Measurements from ENCODE around the gene TCERG1L. TPM values are rescaled to one million over a fixed set of nuclear protein-coding genes. Genes with fewer than 3 reads are reported as not detected.

Gene TCERG1L
- total RNA-seq, 2 donors from 2014 or later, result 0.05 TPM; not detected in 1

DNA sequence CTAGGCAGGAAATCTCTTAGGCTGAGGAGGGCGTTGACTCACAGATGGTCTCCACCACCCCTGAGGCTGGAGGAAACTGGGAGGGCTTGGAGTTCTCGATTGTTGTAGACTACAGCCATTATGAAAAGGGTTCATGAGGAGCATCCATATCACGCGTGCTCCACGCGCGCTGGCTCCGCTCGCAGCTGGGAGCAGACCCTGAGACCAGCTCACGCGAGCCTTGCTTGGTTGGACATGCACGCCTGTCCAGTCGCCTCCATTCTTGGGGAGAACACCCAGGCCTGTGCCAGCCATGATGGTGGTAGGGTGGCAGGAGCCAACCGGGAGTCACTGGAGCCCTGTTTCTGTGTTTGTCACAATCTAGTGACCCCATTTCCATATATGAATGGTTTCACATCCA is 139.1 kb downstream of the TCERG1L start:
- no peak for ATAC-seq (replicated peaks)
- H3K27me3 Mint-ChIP-seq, result no peaks in the 10 kb centered on the region
- H3K36me3 Mint-ChIP-seq (ENCODE audit: low read depth), result no peaks in the 10 kb centered on the region
- peaks cover 4% of the 10 kb centered on the region for H3K9me3 Mint-ChIP-seq
- no peaks in the 10 kb centered on the region for H3K4me1 Mint-ChIP-seq
- H3K27ac Mint-ChIP-seq, result no peak overlapping the region
- no peak overlapping the region for H3K4me3 Mint-ChIP-seq

DNA sequence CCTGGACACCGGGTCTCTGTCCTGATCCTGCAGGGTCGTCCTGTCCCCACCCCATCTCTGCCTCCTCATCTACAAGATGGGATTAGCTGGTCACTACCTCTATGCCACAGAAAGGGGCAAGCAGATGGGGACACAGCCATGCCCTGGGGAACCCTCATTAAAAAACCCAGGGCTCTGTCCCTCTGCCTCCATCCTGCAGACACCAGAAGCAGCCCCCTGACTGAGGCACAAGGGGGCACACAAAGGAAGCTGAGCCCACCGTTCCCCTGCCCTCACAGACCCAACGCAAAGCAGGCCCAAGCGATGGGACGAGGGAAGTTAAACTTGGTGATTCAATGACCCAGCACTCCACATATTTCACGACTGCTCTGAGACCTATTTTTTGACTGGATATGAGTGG is 142.4 kb downstream of the TCERG1L start:
- H3K27me3 Mint-ChIP-seq, result no peaks in the 10 kb centered on the region
- ATAC-seq (replicated peaks), result no peak
- H3K4me1 Mint-ChIP-seq, result no peaks in the 10 kb centered on the region
- H3K36me3 Mint-ChIP-seq (ENCODE audit: low read depth), result no peaks in the 10 kb centered on the region
- H3K27ac Mint-ChIP-seq, result no peak overlapping the region
- H3K9me3 Mint-ChIP-seq, result no peaks in the 10 kb centered on the region
- H3K4me3 Mint-ChIP-seq, result no peak overlapping the region

DNA sequence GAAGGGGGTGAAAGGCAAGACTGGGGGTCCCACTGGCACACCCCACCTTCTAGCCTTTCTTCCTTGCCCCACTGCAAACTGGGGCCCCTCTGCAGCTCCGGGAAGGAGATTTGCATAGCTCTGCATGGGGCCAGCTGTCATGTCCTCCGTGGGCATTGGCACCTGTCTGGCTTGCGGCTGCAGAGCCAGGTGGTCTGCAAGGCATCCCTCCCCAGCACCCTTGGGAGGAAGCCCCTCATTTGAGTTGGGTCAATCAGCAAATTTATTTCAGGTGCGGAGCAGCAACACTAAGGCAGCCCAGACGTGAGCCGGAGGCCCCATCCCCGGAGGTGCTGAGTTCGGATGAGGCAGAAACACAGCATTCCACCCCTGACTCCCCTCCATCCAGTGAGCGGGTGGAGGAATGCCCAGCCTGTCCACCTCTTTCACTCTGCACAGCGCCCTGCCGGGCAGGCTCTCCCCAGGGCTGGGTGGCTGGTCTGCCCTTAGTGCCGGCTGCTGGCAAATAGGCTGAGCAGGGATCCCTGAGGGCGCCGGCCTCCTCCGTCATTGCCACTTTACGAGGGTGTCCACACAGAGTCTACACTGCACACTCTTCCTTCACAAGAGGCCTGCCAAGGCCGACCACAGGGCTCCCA is 143.2 kb downstream of the TCERG1L start:
- ATAC-seq (replicated peaks), result no peak
- Mint-ChIP-seq H3K36me3 (ENCODE audit: low read depth) (no peaks in the 10 kb centered on the region), H3K9me3 (no peaks in the 10 kb centered on the region), H3K27me3 (no peaks in the 10 kb centered on the region), H3K27ac (no peak overlapping the region), H3K4me1 (no peaks in the 10 kb centered on the region), H3K4me3 (no peak overlapping the region)

DNA sequence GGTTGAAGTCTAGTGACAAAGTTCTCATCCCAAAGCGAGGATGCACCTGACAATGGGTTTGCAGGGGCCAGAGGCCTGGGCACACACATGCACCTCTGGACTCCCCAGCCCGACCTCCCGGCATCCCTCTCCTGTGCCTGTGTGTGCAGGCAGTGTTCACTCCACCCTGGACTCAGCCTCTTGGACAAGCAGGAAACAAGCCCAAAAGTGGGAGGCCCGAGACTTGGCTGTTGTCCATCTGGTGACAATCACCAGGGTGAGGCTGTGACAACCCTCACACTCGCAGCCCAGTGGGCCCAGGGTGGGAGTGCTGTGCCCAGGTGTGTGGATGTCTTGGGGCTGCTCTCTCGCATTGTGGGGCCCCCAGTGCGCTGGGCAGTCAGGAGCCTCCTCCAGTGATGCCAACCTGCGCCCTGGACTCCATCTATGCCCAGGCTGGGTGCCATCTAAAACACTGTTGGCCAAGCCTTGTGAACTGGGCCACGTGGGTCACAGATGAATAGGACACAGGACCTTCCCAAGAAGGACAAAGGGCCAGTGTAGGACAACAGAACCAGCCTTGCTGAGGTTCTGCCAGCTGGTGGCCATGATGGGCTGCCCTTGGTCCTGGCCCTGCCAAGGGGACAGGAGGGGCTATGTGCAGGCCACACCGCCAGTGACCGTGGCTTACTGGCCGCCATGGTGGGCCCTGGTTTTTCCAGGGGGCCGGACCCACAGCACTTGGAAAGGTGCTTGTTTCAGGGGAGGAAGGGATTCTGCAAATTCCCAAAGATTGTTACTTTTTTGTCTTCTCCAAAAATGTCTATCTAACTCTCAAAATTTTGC is 144.3 kb downstream of the TCERG1L start:
- Mint-ChIP-seq H3K4me1 (no peaks in the 10 kb centered on the region), H3K36me3 (ENCODE audit: low read depth) (no peaks in the 10 kb centered on the region), H3K9me3 (no peaks in the 10 kb centered on the region), H3K27ac (no peak overlapping the region), H3K27me3 (no peaks in the 10 kb centered on the region), H3K4me3 (no peak overlapping the region)
- ATAC-seq (replicated peaks), result no peak

DNA sequence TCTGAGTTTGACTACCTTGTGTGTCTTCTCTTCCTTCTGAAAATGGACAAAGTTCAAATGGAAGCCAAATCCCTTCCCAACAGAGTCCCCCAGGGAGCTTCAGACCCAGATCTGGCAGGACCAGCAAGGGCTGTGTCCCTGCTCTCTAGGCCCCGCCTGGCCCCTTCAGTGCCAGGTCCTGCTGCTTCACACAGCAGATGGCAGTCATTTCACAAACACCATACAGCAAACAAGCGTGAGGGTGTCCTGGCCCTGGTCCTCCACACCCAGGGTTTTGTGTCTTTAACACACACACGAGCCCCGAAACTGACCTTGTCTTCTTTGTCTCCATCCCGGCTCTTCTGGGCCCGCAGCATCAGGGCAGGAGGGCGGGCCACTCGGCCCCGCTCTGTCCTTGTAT is 145.0 kb downstream of the TCERG1L start:
- no peak for ATAC-seq (replicated peaks)
- no peak overlapping the region for H3K27ac Mint-ChIP-seq
- H3K27me3 Mint-ChIP-seq, result no peaks in the 10 kb centered on the region
- H3K4me1 Mint-ChIP-seq, result no peaks in the 10 kb centered on the region
- no peaks in the 10 kb centered on the region for H3K9me3 Mint-ChIP-seq
- no peaks in the 10 kb centered on the region for H3K36me3 Mint-ChIP-seq (ENCODE audit: low read depth)
- H3K4me3 Mint-ChIP-seq, result no peak overlapping the region

DNA sequence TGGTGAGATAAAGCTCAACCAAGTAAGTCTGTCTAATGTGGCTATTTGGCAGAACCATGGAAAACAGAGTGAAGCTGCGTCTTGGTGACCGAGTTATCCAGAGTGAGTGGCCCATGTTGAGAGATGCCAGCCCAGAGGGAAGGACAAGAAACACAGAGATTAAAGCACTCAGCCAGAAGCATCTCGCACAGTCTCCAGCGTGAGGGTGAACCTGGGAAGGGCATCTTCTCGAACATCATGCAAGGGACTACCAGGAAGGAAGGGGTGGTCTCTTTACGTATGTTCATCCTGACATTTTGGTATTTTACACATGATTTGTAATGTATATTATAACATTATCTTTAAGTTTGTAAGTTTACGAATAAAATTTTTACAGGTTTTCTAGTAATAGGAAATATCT is 146.4 kb downstream of the TCERG1L start:
- no peaks in the 10 kb centered on the region for H3K4me1 Mint-ChIP-seq
- H3K9me3 Mint-ChIP-seq, result no peaks in the 10 kb centered on the region
- H3K36me3 Mint-ChIP-seq (ENCODE audit: low read depth), result no peaks in the 10 kb centered on the region
- ATAC-seq (replicated peaks), result no peak
- no peaks in the 10 kb centered on the region for H3K27me3 Mint-ChIP-seq
- H3K4me3 Mint-ChIP-seq, result no peak overlapping the region
- H3K27ac Mint-ChIP-seq, result no peak overlapping the region

DNA sequence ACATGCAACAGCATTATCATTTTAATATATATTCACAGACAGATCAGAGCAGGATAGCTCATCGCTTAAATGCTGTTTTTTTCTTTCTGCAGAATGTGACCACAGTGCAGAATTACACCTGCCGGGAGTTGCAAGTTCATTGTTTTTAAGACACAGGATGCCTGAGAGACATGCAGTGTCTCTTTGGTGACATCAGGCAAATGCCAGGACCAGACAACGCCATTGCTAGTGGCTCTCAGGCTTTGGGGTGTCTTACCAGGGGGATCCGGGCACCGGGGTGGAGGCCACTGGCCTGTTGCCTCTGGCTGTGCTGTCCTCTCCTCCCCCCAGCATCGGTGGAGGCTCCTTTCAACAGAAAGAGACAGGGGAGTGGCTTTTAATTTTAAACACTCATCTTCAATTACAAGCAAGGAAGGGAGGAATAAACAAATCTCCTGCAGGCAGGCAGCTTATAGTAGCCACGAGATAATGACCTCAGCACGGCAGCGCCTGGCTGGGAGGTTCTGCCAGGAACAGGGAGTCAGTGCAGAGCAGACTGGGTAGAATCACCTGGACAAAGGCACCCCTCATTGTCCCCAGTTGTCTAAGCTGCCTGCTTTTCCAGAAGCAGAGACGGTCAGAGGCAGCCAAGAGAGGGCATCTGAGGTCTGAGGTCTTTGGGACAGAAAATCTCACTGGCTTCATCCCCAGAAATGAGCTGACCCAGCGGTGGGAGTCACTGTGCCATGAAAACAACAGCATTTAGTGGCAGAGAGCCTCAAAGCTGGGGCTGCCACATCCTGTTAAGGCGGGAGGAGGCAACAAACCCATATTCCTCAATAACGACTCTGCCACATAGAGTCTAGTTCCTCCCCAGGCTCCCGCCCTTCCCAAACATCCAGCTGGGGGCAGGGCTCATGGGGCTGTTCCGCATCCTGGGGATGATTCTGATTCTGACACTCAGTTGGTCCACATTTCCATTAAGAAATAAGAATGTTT is 148.4 kb downstream of the TCERG1L start:
- no peak for ATAC-seq (replicated peaks)
- no peaks in the 10 kb centered on the region for H3K4me1 Mint-ChIP-seq
- no peak overlapping the region for H3K27ac Mint-ChIP-seq
- H3K27me3 Mint-ChIP-seq, result no peaks in the 10 kb centered on the region
- no peaks in the 10 kb centered on the region for H3K9me3 Mint-ChIP-seq
- H3K36me3 Mint-ChIP-seq (ENCODE audit: low read depth), result no peaks in the 10 kb centered on the region
- H3K4me3 Mint-ChIP-seq, result no peak overlapping the region

DNA sequence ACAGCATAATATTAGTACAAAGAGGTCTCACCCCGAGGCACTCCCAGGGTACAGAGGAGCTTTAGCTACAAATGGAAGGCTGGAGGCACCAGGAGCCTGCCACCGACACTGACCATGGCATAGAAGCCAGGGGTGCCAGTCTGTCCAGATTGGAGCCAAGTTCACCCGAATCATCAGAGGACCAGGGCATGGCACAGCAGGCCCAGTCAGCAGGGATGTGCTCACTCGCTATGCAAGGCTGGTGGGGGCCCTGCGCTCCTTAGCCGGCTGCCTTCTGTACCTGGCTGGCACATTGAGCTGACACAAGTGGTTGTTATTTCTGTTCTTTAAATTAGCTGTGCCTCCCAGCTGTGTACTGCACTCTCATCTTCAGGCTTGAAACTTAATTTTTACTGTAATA is 149.3 kb downstream of the TCERG1L start:
- H3K27ac Mint-ChIP-seq, result no peak overlapping the region
- no peaks in the 10 kb centered on the region for H3K4me1 Mint-ChIP-seq
- H3K4me3 Mint-ChIP-seq, result no peak overlapping the region
- H3K36me3 Mint-ChIP-seq (ENCODE audit: low read depth), result no peaks in the 10 kb centered on the region
- ATAC-seq (replicated peaks), result no peak
- no peaks in the 10 kb centered on the region for H3K9me3 Mint-ChIP-seq
- H3K27me3 Mint-ChIP-seq, result no peaks in the 10 kb centered on the region

DNA sequence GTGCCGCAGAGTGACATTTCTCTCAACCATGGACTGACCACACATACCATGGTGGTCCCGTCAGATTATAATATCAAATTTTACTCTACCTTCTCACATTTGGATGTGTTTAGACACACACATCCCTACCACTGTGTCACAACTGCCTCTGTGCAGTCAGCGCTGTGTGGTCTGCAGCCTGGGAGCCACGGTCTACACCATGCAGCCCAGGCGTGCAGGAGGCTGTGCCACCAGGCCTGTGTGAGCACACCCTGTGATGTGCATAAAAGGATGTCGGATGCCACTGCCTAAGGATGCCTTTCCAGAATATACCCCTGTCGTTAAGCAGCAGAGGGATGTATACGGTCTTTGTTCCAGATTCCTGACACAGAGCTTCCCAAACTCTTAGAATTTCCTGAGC is 150.4 kb downstream of the TCERG1L start:
- no peaks in the 10 kb centered on the region for H3K27me3 Mint-ChIP-seq
- no peaks in the 10 kb centered on the region for H3K9me3 Mint-ChIP-seq
- H3K4me3 Mint-ChIP-seq, result no peak overlapping the region
- no peak for ATAC-seq (replicated peaks)
- H3K36me3 Mint-ChIP-seq (ENCODE audit: low read depth), result no peaks in the 10 kb centered on the region
- no peak overlapping the region for H3K27ac Mint-ChIP-seq
- no peaks in the 10 kb centered on the region for H3K4me1 Mint-ChIP-seq

DNA sequence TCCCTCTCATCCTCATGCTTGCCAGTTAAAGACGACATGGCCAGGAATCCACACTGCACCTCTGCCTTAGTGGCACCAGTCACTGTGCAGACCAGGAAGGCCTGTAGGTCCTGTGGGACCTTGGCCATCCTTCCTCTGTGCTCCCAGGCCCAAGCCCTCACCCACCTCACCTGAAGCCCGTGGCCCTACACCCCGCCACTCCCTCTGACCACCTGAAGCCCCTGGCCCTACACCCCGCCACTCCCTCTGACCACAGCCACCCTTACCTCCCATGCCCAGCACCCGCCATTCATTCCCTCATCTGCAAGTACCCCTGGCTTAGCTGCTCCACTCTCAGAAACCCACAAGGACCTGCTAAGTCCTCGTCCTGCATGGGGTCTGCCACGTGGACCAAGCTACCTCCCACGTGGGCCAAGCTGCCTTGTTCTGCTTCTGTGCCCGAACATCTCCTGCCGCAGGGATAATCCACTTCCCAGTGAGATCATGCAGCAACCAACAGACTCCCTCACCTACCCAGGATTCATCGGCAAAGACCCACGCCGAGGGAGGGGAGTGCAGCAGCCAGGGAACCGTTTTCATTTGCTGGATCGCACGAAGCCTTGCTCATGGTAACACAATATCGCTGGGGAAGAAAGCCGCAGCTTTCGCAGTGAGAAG is 151.2 kb downstream of the TCERG1L start:
- Mint-ChIP-seq H3K27ac (no peak overlapping the region), H3K4me3 (no peak overlapping the region), H3K4me1 (no peaks in the 10 kb centered on the region), H3K9me3 (no peaks in the 10 kb centered on the region), H3K36me3 (ENCODE audit: low read depth) (no peaks in the 10 kb centered on the region), H3K27me3 (no peaks in the 10 kb centered on the region)
- ATAC-seq (replicated peaks), result no peak

DNA sequence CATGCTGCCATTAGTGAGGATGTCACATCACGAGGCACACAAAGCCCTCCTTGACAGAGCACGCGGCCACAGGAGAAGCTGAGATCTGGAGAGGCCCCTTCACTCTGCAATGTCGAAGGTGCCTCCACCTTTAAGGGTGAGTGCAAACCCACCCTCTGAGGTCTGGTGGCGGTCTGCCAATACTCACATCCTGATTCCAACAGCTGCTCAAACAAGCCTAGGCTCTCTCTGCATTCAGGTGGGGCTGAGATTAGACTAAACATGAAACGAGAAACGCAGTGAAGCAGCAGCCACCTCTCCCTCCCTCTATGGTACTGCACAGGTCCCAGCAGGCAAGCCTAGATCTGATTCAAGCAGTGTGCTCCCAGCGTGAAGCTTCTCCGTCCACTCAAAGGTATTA is 151.8 kb downstream of the TCERG1L start:
- H3K4me3 Mint-ChIP-seq, result no peak overlapping the region
- no peak overlapping the region for H3K27ac Mint-ChIP-seq
- H3K27me3 Mint-ChIP-seq, result no peaks in the 10 kb centered on the region
- H3K4me1 Mint-ChIP-seq, result no peaks in the 10 kb centered on the region
- no peak for ATAC-seq (replicated peaks)
- H3K36me3 Mint-ChIP-seq (ENCODE audit: low read depth), result no peaks in the 10 kb centered on the region
- H3K9me3 Mint-ChIP-seq, result no peaks in the 10 kb centered on the region

DNA sequence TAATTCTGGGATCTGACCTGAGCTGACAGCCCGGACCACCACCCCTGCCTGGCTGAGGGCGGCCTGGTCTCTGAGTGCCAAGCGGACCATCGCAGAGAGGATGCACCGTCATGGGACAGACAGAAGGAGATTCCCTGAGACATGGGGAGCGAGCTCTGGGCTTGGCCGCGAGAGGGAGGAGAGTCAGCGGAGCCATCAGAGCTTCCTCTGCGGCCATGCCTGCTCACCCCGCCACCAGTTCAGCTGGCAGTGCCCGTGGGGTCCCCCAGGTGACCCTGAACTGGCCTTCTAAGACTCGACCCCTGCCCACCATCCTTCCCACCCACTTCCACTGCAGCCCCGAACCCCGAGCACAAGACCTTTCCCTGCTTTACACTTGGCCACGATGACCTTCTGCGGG is 152.8 kb downstream of the TCERG1L start:
- Mint-ChIP-seq H3K27me3 (no peaks in the 10 kb centered on the region), H3K36me3 (ENCODE audit: low read depth) (no peaks in the 10 kb centered on the region), H3K27ac (no peak overlapping the region), H3K4me1 (no peaks in the 10 kb centered on the region), H3K9me3 (no peaks in the 10 kb centered on the region), H3K4me3 (no peak overlapping the region)
- no peak for ATAC-seq (replicated peaks)

DNA sequence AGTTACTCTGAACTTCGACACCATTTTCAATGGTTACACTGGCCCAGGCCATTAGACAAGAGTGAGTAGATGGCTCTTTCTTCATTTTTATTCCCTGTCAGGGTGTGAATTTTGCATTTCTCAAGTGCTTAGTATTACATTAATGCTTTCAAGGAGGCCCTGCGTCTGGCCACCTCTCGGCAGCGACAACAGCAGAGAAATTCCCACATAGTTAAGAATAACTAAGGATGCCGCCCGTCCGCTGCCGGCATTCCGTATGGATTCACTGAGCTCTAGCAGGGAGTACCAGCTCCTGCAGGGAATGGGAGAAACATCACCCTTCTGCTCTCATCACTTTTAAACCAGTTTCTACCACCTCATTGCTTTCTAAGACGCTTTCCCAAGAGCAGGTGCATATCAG is 153.6 kb downstream of the TCERG1L start:
- no peaks in the 10 kb centered on the region for H3K4me1 Mint-ChIP-seq
- ATAC-seq (replicated peaks), result no peak
- H3K27me3 Mint-ChIP-seq, result no peaks in the 10 kb centered on the region
- H3K9me3 Mint-ChIP-seq, result peaks cover under 1% of the 10 kb centered on the region
- H3K36me3 Mint-ChIP-seq (ENCODE audit: low read depth), result no peaks in the 10 kb centered on the region
- no peak overlapping the region for H3K27ac Mint-ChIP-seq
- no peak overlapping the region for H3K4me3 Mint-ChIP-seq

DNA sequence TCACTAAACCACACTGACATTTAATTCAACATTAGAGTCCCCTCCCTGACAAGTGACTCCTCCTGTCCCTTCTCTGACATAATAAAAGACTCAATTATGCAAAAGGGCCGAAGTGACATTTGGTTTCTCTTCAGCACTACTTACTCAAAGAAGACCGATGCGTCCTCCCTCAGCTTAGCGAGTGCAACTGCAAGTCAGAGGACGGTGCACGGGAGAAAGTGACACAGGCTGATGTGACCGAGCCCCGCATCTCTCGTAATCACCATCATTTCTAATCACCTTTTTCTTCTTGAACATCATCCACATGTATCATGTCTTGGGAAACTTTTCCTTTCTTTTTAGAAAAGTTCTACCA is 155.7 kb downstream of the TCERG1L start:
- no peak overlapping the region for H3K4me3 Mint-ChIP-seq
- H3K9me3 Mint-ChIP-seq, result peaks cover 9% of the 10 kb centered on the region
- no peaks in the 10 kb centered on the region for H3K4me1 Mint-ChIP-seq
- no peaks in the 10 kb centered on the region for H3K27me3 Mint-ChIP-seq
- H3K27ac Mint-ChIP-seq, result no peak overlapping the region
- ATAC-seq (replicated peaks), result no peak
- no peaks in the 10 kb centered on the region for H3K36me3 Mint-ChIP-seq (ENCODE audit: low read depth)

Measured in activated T-helper 17 cell treated with anti-CD3 and anti-CD28 coated beads, Interleukin-2, amount 50 U/mL, for 72 hours (primary cell).